Measurements from ENCODE around the gene INPPL1.

Gene INPPL1

GRCh38 chr11:72220696-72221363 is 3.7 kb upstream of the INPPL1 start:
- DNase-seq: no peak

- DNase-seq: no peak
Observed at GRCh38 chr11:72221386-72222075, 3.0 kb upstream of the INPPL1 start.

- peak; percentile 77 for DNase-seq
Observed at GRCh38 chr11:72222106-72222891, 2.3 kb upstream of the INPPL1 start.

GRCh38 chr11:72222907-72223614 is 1.5 kb upstream of the INPPL1 start:
- DNase-seq: peak; percentile 98

GRCh38 chr11:72223615-72224563 is 678 bp upstream of the INPPL1 start:
- peak; percentile 61 for DNase-seq

GRCh38 chr11:72225411-72225951 is 914 bp downstream of the INPPL1 start:
- peak; percentile 20 for DNase-seq

GRCh38 chr11:72226701-72227100 is 2.1 kb downstream of the INPPL1 start:
- no peak for DNase-seq

- peak; percentile 93 for DNase-seq
Observed at GRCh38 chr11:72227316-72228228, 3.0 kb downstream of the INPPL1 start.

- no peak for DNase-seq
Observed at GRCh38 chr11:72228229-72228843, 3.8 kb downstream of the INPPL1 start.

GRCh38 chr11:72228844-72229231 is 4.3 kb downstream of the INPPL1 start:
- DNase-seq: no peak

- DNase-seq: no peak
Observed at GRCh38 chr11:72229336-72229924, 4.9 kb downstream of the INPPL1 start.

- no peak for DNase-seq
Observed at GRCh38 chr11:72229925-72230763, 5.6 kb downstream of the INPPL1 start.

GRCh38 chr11:72230764-72231365 is 6.3 kb downstream of the INPPL1 start:
- no peak for DNase-seq

GRCh38 chr11:72231396-72232259 is 7.1 kb downstream of the INPPL1 start:
- DNase-seq: no peak

GRCh38 chr11:72232260-72233055 is 7.9 kb downstream of the INPPL1 start:
- DNase-seq: no peak

GRCh38 chr11:72233056-72233772 is 8.6 kb downstream of the INPPL1 start:
- no peak for DNase-seq
